GM21526 (cell line): Measurements from ENCODE around the gene TJAP1.

Experiments used
- ATAC-seq: cut with Tn5 transposase; IDR thresholded peaks from one replicate; pipeline ENCODE4 v1.9.1; 2021; ENCODE audit warnings: moderate library complexity; ENCODE audit not compliant: unreplicated experiment, low FRiP score

The TJAP1 gene

GRCh38 chr6:43477235-43478007 is at the start of gene TJAP1:
Gene TJAP1, plus strand, starts transcription at chr6:43477570. Its CDS starts 21,432 bp downstream, at chr6:43499002.
- ATAC-seq: peak; percentile 91

- ATAC-seq: peak; percentile 34
Measured at GRCh38 chr6:43428112-43428570, 49.2 kb upstream of the TJAP1 start.

- ATAC-seq: no peak
Measured at GRCh38 chr6:43428874-43429273, 48.5 kb upstream of the TJAP1 start.

- ATAC-seq: no peak
Measured at GRCh38 chr6:43432009-43432945, 45.1 kb upstream of the TJAP1 start.

- no peak for ATAC-seq
Measured at GRCh38 chr6:43433148-43433547, 44.2 kb upstream of the TJAP1 start.

GRCh38 chr6:43434001-43434840 is 43.1 kb upstream of the TJAP1 start:
- no peak for ATAC-seq

GRCh38 chr6:43434943-43435342 is 42.4 kb upstream of the TJAP1 start:
- no peak for ATAC-seq

- ATAC-seq: no peak
Measured at GRCh38 chr6:43435682-43436437, 41.5 kb upstream of the TJAP1 start.

GRCh38 chr6:43436577-43437282 is 40.6 kb upstream of the TJAP1 start:
- ATAC-seq: no peak

- no peak for ATAC-seq
Measured at GRCh38 chr6:43437700-43438099, 39.7 kb upstream of the TJAP1 start.

- no peak for ATAC-seq
Measured at GRCh38 chr6:43442935-43443334, 34.4 kb upstream of the TJAP1 start.

GRCh38 chr6:43444036-43444435 is 33.3 kb upstream of the TJAP1 start:
- ATAC-seq: no peak

GRCh38 chr6:43444582-43444981 is 32.8 kb upstream of the TJAP1 start:
- no peak for ATAC-seq

- ATAC-seq: no peak
Measured at GRCh38 chr6:43445576-43445975, 31.8 kb upstream of the TJAP1 start.

- no peak for ATAC-seq
Measured at GRCh38 chr6:43447604-43448003, 29.8 kb upstream of the TJAP1 start.

- ATAC-seq: no peak
Measured at GRCh38 chr6:43448916-43449315, 28.5 kb upstream of the TJAP1 start.

- ATAC-seq: no peak
Measured at GRCh38 chr6:43450699-43451131, 26.7 kb upstream of the TJAP1 start.

GRCh38 chr6:43451348-43451747 is 26.0 kb upstream of the TJAP1 start:
- no peak for ATAC-seq

- ATAC-seq: no peak
Measured at GRCh38 chr6:43451939-43452338, 25.4 kb upstream of the TJAP1 start.
